Activated CD4-positive, alpha-beta memory T cell treated with anti-CD3 and anti-CD28 coated beads, Interleukin-2, amount 10 ng/mL, durations not matched to agents 7 days and 5 days (primary cell): ENCODE results near the gene GLDN. TPM values are rescaled to one million over a fixed set of nuclear protein-coding genes. Genes with fewer than 3 reads are reported as not detected.
"Not testable (repeated sequence)": the region's sequence is repeated elsewhere in the genome, so short reads cannot be mapped to it uniquely, and the experiment has no call there.

ENCODE experiments used
- CTCF ChIA-PET: fragments of 350-600 bp; sonication (Branson Sonifier 250); formaldehyde crosslinking; loops from one replicate; lab custom pipeline; 2021; ENCODE audit warnings: antibody characterized with exemption, inconsistent platforms; lab: Charles Lee
- POLR2A ChIA-PET: fragments of 350-600 bp; sonication (Branson Sonifier 250); formaldehyde crosslinking; loops from one replicate; lab custom pipeline; 2021; ENCODE audit warnings: antibody characterized with exemption; lab: Charles Lee
- DNase-seq: peaks from one replicate; pipeline ENCODE4 v3.0.0-alpha.2; 2020
- H3K27ac Mint-ChIP-seq: one replicate; pipeline ENCODE4 v1.8.0; 2021; ENCODE audit warnings: mild to moderate bottlenecking, mixed read lengths
- H3K27me3 Mint-ChIP-seq: one replicate; pipeline ENCODE4 v1.8.0; 2021; ENCODE audit warnings: mixed read lengths
- H3K36me3 Mint-ChIP-seq: one replicate; pipeline ENCODE4 v1.8.0; 2021; ENCODE audit warnings: low read depth, mixed read lengths
- H3K4me1 Mint-ChIP-seq: one replicate; pipeline ENCODE4 v1.8.0; 2021; ENCODE audit warnings: mixed read lengths
- H3K4me3 Mint-ChIP-seq: one replicate; pipeline ENCODE4 v1.8.0; 2021; ENCODE audit warnings: mild to moderate bottlenecking, mixed read lengths
- H3K9me3 Mint-ChIP-seq: one replicate; pipeline ENCODE4 v1.8.0; 2021; ENCODE audit warnings: mixed read lengths
- total RNA-seq, 2 experiments: library from RNA; stranded (reverse); gene quantifications; one replicate each; pipeline ENCODE4 v1.2.3, GENCODE V29; 2021

Gene GLDN
- total RNA-seq, 2 experiments from 2014 or later = not detected

- ChIA-PET CTCF (no interaction called here), POLR2A (no interaction called here)
These were observed 74.7 kb downstream of the GLDN start for GRCh38 chr15:51416129-51416528.

GRCh38 chr15:51423040-51423439 is 81.6 kb downstream of the GLDN start:
- H3K27ac Mint-ChIP-seq, POLR2A ChIA-PET, H3K4me1 Mint-ChIP-seq, CTCF ChIA-PET, H3K4me3 Mint-ChIP-seq, DNase-seq, H3K9me3 Mint-ChIP-seq, H3K36me3 Mint-ChIP-seq, H3K27me3 Mint-ChIP-seq: not testable (repeated sequence)

More at GRCh38 chr15:51416129-51416528, 74.7 kb downstream of the GLDN start:
- H3K4me3 Mint-ChIP-seq = no peak overlapping the region
- peaks cover 2% of the 10 kb centered on the region for H3K27me3 Mint-ChIP-seq
- H3K9me3 Mint-ChIP-seq = no peaks in the 10 kb centered on the region
- no peak for DNase-seq
- no peaks in the 10 kb centered on the region for H3K36me3 Mint-ChIP-seq
- no peaks in the 10 kb centered on the region for H3K4me1 Mint-ChIP-seq
- no peak overlapping the region for H3K27ac Mint-ChIP-seq

- ChIA-PET CTCF (no interaction called here), POLR2A (no interaction called here)
- Mint-ChIP-seq H3K27me3 (peaks cover 2% of the 10 kb centered on the region), H3K4me3 (no peak overlapping the region), H3K36me3 (no peaks in the 10 kb centered on the region), H3K27ac (no peak overlapping the region), H3K9me3 (no peaks in the 10 kb centered on the region), H3K4me1 (no peaks in the 10 kb centered on the region)
- DNase-seq = no peak
These were observed 83.3 kb downstream of the GLDN start for GRCh38 chr15:51424780-51425179.

- H3K27ac Mint-ChIP-seq = no peak overlapping the region
- H3K4me3 Mint-ChIP-seq = no peak overlapping the region
- peaks cover 2% of the 10 kb centered on the region for H3K27me3 Mint-ChIP-seq
- peaks cover 3% of the 10 kb centered on the region for H3K9me3 Mint-ChIP-seq
- DNase-seq = no peak
- H3K4me1 Mint-ChIP-seq = no peaks in the 10 kb centered on the region
- CTCF ChIA-PET = no interaction called here
- H3K36me3 Mint-ChIP-seq = no peaks in the 10 kb centered on the region
- POLR2A ChIA-PET = no interaction called here
These were observed 84.1 kb downstream of the GLDN start for GRCh38 chr15:51425517-51426040.

- H3K4me1 Mint-ChIP-seq = no peaks in the 10 kb centered on the region
- peaks cover 24% of the 10 kb centered on the region for H3K27me3 Mint-ChIP-seq
- DNase-seq = no peak
- ChIA-PET POLR2A (no interaction called here), CTCF (no interaction called here)
- no peak overlapping the region for H3K4me3 Mint-ChIP-seq
- H3K27ac Mint-ChIP-seq = no peak overlapping the region
- no peaks in the 10 kb centered on the region for H3K9me3 Mint-ChIP-seq
- H3K36me3 Mint-ChIP-seq = no peaks in the 10 kb centered on the region
These were observed 97.1 kb downstream of the GLDN start for GRCh38 chr15:51438526-51438925.

GRCh38 chr15:51443282-51443914 is 101.9 kb downstream of the GLDN start:
- Mint-ChIP-seq H3K9me3 (no peaks in the 10 kb centered on the region), H3K27ac (no peak overlapping the region), H3K4me1 (peaks cover 3% of the 10 kb centered on the region), H3K36me3 (no peaks in the 10 kb centered on the region), H3K4me3 (no peak overlapping the region), H3K27me3 (peaks cover 4% of the 10 kb centered on the region)
- ChIA-PET POLR2A (no interaction called here), CTCF (no interaction called here)
- no peak for DNase-seq

GRCh38 chr15:51444112-51444511 is 102.7 kb downstream of the GLDN start:
- POLR2A ChIA-PET = no interaction called here
- CTCF ChIA-PET = no interaction called here
- Mint-ChIP-seq H3K4me3 (no peak overlapping the region), H3K9me3 (no peaks in the 10 kb centered on the region), H3K4me1 (peaks cover 3% of the 10 kb centered on the region), H3K27ac (no peak overlapping the region), H3K36me3 (no peaks in the 10 kb centered on the region), H3K27me3 (no peaks in the 10 kb centered on the region)
- DNase-seq = no peak

GRCh38 chr15:51444807-51445206 is 103.4 kb downstream of the GLDN start:
- Mint-ChIP-seq H3K9me3 (no peaks in the 10 kb centered on the region), H3K27me3 (no peaks in the 10 kb centered on the region), H3K4me3 (no peak overlapping the region), H3K27ac (no peak overlapping the region), H3K36me3 (no peaks in the 10 kb centered on the region), H3K4me1 (peaks cover 3% of the 10 kb centered on the region)
- DNase-seq = no peak
- POLR2A ChIA-PET = no interaction called here
- CTCF ChIA-PET = no interaction called here

- H3K4me3 Mint-ChIP-seq, H3K27me3 Mint-ChIP-seq, H3K9me3 Mint-ChIP-seq, H3K27ac Mint-ChIP-seq, POLR2A ChIA-PET, H3K36me3 Mint-ChIP-seq, CTCF ChIA-PET, DNase-seq, H3K4me1 Mint-ChIP-seq: not testable (repeated sequence)
These were observed 104.7 kb downstream of the GLDN start for GRCh38 chr15:51446029-51446744.

- POLR2A ChIA-PET = no interaction called here
- H3K27me3 Mint-ChIP-seq = no peaks in the 10 kb centered on the region
- no peaks in the 10 kb centered on the region for H3K9me3 Mint-ChIP-seq
- no peaks in the 10 kb centered on the region for H3K36me3 Mint-ChIP-seq
- H3K27ac Mint-ChIP-seq = no peak overlapping the region
- peaks cover 3% of the 10 kb centered on the region for H3K4me1 Mint-ChIP-seq
- H3K4me3 Mint-ChIP-seq = no peak overlapping the region
- DNase-seq = no peak
- CTCF ChIA-PET = no interaction called here
These were observed 106.6 kb downstream of the GLDN start for GRCh38 chr15:51447855-51448621.

GRCh38 chr15:51448622-51449399 is 107.4 kb downstream of the GLDN start:
- DNase-seq = no peak
- Mint-ChIP-seq H3K4me1 (peaks cover 3% of the 10 kb centered on the region), H3K27me3 (no peaks in the 10 kb centered on the region), H3K36me3 (no peaks in the 10 kb centered on the region), H3K27ac (no peak overlapping the region), H3K4me3 (no peak overlapping the region), H3K9me3 (no peaks in the 10 kb centered on the region)
- CTCF ChIA-PET = interaction anchor here (1.4 kb wide), 1 partner anchor 50 kb away, joined by 3 read pairs; no protein-coding TSS in a partner anchor
- POLR2A ChIA-PET = no interaction called here

GRCh38 chr15:51450001-51450400 is 108.5 kb downstream of the GLDN start:
- H3K9me3 Mint-ChIP-seq = no peaks in the 10 kb centered on the region
- DNase-seq = no peak
- H3K27me3 Mint-ChIP-seq = no peaks in the 10 kb centered on the region
- no peak overlapping the region for H3K27ac Mint-ChIP-seq
- H3K4me1 Mint-ChIP-seq = peaks cover 3% of the 10 kb centered on the region
- ChIA-PET POLR2A (no interaction called here), CTCF (interaction anchor here (1.4 kb wide), 1 partner anchor 49 kb away, joined by 3 read pairs; no protein-coding TSS in a partner anchor)
- no peaks in the 10 kb centered on the region for H3K36me3 Mint-ChIP-seq
- no peak overlapping the region for H3K4me3 Mint-ChIP-seq
